Esophagus muscularis mucosa (tissue), 4 donors: ENCODE results near the gene ERMAP.

Source experiments
- CTCF ChIP-seq, 3 experiments: fragments of 200-600 bp in 2 of 3; fragments of 450-650 bp in 1 of 3; sonication (generic) in 2 of 3; IDR thresholded peaks; one replicate each; pipeline ENCODE4 v1.5.1; 2017 to 2019; ENCODE audit warnings: antibody characterized with exemption in 3 of 3, mild to moderate bottlenecking in 2 of 3, moderate library complexity in 1 of 3
- EP300 ChIP-seq: sonication (generic); formaldehyde crosslinking; IDR thresholded peaks from one replicate; pipeline ENCODE4 v1.6.1; 2017; ENCODE audit warnings: antibody characterized with exemption
- POLR2A ChIP-seq: fragments of 450-650 bp; IDR thresholded peaks from one replicate; pipeline ENCODE4 v1.6.1; 2017; ENCODE audit warnings: antibody characterized with exemption, moderate library complexity, mild to moderate bottlenecking, low read depth
- POLR2AphosphoS5 ChIP-seq, 2 donors: sonication (generic); formaldehyde crosslinking; IDR thresholded peaks; one replicate each; pipeline ENCODE4 v1.6.1; 2017; ENCODE audit warnings: antibody characterized with exemption in 2 of 2

DNA sequence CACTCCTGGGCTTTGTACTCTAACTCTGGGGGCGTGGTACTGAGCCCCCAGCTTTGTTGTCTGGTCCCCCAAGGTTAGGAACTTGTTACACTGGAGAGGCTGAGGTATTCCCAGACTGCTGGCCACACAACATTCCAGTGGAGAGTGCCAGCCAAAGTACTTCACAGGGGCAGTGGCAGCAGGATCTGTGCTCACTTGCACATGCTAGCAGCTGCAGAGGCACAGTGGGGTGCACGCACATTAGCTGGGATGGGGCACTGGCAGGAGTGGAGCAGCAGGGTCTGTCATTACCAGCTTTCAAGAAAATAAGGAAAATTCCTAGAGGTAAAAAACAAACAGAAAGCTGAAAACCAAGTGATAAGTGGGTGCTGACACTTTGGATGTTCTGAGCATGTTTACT, 60.5 kb downstream of the ERMAP start:
- TF ChIP-seq POLR2A (no peak), CTCF (IDR thresholded peaks at IDR 0.05) (no peak), EP300 (no peak), POLR2AphosphoS5 (IDR thresholded peaks at IDR 0.05) (no peak)
